GM19467 (cell line): ENCODE data around the gene KRTAP20-2.

Experiments
- ATAC-seq: cut with Tn5 transposase; IDR thresholded peaks from one replicate; pipeline ENCODE4 v1.9.1; 2021; ENCODE audit warnings: mild to moderate bottlenecking, moderate library complexity; ENCODE audit not compliant: unreplicated experiment

Gene KRTAP20-2

DNA sequence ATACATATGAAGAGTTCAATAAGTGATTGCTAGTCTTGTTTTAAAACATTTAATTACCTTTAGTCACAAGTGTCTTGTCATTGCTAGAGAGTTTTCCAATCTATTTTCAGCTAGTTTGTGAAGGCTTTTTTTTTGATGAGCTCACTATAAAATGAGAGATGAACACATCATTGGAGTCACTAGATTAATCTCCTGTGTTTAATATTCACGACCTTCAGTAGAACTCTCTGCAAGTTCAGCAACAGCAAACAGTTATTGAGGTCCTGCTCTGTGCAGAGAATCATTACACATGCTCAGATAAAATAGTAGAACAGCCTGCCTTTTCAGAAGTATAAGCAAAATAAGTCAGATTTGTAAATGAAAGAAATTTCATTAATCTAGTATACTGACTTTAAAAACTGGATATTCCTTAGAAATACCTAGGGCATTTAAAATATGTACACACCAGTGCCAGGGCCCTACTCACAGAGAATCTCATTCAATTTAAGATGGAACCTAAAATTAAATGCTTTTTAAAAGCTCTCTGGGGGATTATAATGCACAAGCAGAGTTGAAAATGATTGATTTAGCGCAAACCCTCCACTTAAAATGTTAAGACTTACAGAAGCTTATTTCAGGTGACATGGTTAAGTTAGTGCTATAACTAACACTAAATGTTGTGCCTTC lies 38.1 kb downstream of the KRTAP20-2 start:
- no peak for ATAC-seq

DNA sequence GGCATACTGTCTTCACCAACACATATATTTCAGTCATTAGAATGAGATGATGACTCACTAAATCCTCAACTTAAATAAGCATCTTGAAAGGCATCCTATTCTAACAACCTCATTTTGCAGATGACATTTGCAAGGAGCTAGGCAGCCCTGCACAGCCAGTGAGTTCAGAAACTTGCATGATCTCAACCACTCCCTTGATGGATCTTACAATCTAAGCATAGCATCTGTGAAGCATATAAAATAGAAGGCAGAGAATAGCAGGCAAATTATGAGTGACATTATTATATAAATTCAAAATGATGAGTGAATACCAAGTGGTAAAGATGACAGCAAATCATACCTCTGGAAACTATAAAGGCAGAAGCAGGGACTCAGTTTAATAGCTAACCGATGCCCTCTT lies 39.3 kb downstream of the KRTAP20-2 start:
- no peak for ATAC-seq

DNA sequence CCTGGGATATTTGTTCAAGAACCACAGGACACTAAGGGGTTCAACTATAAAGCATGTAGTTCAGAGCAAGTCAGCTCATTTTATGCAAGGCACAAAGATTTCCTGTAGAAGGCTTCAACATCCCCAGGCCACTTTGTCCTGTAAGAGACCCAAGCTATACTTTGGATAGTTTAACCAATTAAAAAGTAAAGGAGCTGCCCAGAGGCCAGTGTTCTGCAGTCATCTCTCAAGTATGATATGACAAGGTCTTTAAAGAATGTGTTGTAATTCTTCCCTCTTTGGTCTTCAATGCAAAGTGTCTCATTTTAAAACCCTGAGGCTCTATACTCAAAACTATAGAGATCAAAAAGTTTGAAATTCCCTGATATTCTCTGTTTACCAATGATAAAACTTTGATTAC lies 41.7 kb downstream of the KRTAP20-2 start:
- no peak for ATAC-seq

DNA sequence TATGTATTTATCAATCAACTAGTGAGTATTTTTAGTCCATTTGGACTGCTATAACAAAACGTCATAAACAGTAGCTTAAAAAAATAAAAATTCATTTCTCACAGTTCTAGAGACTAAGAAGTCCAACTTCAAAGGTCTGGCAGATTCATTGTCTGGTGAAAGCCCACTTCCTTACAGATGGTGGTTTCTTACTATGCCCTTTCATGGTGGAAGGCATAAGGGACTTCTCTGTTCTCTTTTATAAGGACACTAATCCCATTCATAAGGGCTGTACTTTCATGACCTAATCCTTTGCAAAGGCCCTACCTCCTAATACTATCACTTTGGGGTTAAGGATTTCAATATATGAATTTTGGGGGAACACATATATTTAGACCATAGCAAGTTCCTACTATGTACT lies 45.6 kb downstream of the KRTAP20-2 start:
- no peak for ATAC-seq

DNA sequence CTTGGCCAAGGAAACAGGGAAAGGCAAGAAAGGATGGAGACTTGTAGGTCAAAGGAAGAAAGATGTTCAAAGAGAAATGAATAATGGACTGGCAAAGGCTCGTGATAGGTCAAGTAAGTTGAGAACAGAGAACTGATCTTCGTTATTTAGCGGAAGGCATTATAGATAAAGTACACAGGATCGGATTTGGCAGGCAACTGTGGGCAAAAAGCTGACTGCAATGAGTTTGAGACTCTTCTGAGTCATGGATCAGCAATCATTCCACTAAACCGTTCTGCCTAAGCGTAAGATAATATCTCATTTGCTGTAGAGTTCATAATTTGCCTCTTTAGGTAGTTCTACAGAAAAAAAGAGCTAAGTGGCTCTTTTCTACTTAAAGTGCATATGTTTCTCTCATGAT lies 49.5 kb downstream of the KRTAP20-2 start:
- ATAC-seq = no peak
